ENCODE measurements around the gene ZNF30.
"Not testable (repeated sequence)": the region's sequence is repeated elsewhere in the genome, so short reads cannot be mapped to it uniquely, and the experiment has no call there.

ZNF30 gene

DNA sequence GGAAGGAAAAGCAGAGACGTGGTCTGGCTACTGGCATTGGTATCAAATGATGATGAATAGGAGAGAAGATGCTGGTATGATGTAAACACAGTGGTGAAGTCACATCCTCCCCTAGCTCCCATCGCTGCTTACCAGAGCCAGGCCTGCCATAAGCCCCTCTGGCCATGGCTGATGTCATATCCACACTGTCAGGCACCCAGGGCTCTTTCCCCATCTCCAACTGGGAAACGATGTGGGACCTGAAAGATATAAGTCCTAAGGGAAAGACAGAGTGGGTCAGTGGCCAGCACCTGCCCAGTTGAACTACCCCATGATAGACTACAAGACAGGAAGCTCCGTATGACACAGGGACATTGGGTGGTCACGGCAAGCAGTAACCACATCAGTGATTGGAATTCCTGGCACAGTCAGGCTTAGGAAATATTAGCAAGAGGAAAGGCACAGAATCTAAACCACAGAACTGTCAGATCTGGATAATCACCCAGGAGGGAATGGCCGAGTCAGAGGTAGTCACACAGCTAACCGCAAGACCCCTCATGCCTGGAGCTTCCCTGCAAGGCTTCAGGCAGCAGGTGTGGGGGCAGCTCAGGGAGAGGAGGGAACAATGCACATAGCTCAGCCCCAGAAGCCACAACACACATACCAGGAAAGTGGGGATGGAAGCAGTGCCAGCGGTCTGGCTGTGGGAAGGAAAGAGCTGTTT lies 33.6 kb downstream of the ZNF30 start:
- in situ Hi-C loops (cut with MboI; ENCODE audit: low sequenced_read_pairs), result no loop called here

DNA sequence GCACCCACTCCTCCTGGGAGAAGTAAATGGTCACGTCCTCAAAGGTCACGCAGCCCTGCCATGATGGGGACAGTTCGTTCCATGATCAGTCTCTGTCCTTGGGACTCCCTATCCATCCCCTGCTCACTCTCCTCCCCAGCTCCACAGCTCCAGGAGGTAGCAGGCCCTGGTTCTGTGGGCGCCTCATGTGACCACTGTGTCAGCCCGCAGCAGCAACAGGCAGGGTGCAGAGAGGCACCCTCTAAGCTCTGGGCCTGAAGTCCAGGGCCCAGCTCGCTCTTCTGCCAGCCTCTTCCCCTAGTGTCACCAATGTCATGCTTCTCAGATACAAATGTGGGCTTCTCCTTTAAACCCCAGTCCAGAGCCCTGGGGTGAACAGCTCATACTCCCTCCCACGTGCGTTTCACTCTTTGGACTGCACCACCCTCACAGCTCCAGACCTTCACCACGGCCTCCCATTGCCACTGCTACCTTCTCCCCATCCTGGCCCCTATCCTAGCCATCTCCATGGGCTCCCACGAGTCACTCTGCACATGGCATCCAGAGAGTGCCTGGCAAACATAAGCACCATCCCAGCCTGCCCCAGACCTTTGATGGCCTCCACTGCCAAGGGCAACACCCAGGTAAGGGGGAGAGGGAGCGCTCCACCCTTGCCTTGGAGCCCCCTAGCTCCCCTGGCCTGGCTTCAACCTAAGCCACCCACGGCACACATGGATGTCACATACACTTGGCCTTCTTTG lies 34.4 kb downstream of the ZNF30 start:
- in situ Hi-C loops (cut with MboI; ENCODE audit: low sequenced_read_pairs), result no loop called here

DNA sequence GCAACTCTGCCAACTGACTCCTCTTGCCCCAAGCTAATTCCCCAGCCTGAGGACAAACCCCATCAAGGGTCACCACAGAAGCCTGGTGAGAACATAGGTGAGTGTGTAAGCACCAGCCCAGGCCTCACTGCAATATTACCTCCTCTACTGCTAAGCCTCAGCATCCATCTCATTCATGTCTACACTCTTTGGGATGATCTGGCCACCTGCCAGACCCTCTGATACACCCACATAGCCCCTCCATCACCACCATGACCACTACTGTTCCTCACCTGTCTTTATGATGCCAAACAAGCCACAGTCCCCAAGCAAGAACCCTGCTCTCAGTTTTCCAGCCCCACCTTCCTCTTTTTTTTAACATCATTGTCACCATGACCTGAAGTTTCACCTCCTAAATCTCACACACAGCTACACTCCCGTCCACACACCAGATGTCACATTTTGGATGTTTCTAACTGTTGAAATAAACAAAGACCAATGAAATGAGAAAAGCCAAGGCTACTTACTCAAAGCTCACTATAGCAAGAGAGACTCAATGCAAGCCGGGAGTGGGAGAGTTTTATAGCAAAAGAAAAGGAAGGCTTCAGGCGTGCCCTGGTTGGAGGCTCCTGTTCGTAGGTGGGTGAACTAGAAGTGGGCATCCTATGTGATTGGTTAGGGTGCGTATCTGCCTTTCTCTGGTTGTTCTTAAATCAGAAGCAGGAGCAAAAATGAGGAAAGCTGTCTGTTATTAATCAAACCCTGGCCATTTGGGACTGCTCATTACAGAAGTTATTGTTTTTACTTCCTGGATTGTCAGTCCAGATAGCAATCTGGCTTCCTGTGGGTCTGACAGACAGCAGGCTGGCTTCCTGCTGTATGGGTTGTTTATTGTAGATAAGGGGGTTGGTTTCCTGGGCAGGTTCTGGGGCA lies 35.3 kb downstream of the ZNF30 start:
- in situ Hi-C loops (cut with MboI; ENCODE audit: low sequenced_read_pairs), result no loop called here

DNA sequence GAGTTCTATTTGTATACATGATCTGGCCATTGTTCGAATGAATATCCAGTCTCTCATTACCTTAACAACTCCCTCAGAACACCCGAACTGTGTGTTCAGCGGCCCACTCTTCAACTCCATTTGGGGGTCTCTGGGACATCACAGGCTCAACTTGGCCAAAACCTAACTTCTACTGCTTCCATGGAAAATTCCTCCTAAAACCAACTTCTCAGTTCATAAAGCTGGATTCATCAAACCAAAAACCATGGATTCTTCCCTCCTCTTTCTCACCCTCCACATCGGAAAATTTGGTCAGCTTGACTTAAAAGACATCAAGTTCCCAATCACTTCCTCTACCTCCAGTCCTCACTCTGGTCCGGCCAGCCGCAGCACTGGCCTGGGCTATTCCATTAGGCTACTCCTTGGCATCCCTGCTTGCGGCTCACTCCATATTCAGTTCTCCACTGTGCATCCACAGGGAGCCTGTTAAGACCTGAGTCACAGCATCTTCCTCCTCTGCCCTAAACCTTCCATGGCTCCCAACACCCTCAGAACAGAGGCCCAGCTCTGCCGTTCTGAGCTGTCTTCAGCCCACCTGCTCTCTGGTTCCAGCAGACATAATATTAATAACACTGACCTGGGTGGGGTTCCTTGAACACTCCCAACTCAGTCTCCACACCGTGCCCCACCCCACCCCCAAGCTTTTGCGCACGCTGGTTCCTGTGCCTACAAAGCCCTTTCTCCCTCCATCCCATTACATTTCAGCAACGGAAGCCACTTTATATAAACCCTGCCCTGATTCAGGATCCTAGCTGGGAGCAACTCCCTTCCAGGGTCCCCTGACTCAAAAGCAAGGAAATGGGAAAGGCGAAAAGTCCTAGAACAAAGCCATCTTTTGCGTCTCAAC lies 36.2 kb downstream of the ZNF30 start:
- in situ Hi-C loops (cut with MboI; ENCODE audit: low sequenced_read_pairs), result no loop called here

DNA sequence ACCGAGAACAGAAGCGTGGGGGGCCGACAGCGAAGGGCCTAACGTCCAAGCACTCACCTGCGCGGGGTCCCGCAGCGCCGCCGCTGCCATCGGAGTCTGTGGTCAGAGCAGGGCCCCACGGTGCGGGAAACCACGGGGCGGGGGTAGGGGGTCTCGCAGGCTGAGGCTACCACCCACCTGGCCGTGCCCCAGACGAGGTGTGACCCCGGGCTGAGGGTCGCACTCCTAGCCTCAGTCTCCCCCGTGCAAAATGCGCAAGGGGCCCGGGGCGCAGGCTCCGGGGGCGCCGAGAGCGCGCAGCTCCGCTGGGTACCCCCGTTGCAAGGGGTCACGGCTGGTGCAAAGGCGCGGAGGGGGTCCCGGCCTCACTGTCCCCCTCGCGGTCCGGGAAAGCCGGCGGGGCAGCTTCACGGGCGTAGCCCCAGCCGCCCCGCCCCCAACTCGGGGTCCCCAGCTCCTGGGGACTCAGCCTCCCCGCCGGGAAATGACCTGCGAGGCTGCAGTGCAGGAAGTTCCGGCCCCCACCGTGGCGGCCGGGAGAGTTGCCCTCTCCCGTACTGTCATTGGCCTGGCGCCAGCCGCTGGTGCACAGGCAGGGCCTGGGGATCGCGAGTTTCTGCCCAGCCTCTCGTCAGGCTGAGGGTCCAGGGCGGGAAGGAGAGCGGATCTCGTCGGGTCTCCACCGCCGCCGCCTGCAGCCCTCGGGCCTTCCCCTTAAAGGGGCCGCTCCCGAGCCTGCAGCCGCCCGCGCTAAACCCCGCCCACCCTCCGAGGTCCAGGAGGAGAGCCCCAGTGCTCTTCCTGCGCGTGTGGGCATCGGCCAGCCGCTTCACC lies 37.1 kb downstream of the ZNF30 start, which contains the start of gene ZNF792:
ZNF792 (minus strand) TSS at position 657 of the 834 bp plus-strand sequence; CDS start at position 90, 567 bp downstream.
- in situ Hi-C loops (cut with MboI; ENCODE audit: low sequenced_read_pairs), result no loop called here

DNA sequence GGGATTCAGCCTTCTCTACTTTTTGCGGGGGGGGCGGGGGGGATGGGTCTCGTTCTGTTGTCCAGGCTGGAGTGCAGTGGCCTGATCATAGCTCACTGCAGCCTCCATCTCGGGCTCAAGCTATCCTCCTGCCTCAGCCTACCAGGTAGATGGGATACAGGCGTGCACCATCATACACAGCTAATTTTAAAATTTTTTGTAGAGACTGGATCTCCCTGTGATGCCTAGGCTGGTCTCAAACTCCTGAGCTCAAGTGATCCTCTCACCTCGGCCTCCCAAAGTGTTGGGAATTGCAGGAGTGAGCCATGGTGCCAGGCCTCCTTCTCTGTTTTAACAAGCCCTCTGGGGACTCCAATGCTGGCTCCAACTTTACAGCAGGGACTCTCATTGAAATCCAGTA lies 37.9 kb downstream of the ZNF30 start:
- in situ Hi-C loops (cut with MboI; ENCODE audit: low sequenced_read_pairs), result no loop called here

DNA sequence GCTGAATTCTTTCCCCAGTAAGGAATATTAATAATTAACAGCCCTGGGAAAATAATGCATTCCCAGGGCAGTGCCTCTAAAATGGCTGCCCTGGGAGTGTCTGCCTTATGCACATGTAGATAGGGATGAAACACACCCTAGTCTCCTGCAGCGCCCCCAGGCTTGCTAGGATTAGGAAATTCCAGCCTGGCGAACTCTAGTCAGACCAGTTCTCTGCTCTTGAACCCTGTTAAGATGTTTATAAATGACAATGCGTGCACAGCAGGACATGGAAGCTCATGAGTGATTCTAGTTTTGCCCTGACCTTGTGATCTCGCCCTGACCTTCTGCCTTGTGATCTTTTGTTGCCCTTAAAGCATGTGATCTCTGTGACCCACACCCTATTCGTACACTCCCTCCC lies 38.8 kb downstream of the ZNF30 start:
- in situ Hi-C loops (cut with MboI; ENCODE audit: low sequenced_read_pairs), result not testable (repeated sequence)

DNA sequence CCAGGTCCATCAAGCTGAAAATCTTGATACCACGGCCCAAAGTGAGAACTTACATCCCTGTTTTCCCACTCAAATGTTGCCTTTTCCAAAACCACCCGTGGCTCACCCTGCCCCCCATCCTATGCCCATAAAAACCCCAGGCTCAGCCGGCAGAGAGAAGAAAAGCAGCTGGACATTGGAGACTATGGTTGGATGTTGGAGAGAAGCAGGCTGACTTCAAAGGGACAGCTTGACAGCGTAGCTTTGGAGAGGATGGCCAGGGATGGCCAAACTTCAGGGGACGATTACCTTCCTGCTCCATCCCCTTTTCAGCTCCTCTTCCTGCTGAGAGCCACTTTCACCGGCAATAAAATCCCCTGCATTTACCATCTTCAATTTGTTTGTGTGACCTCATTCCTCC lies 40.8 kb downstream of the ZNF30 start:
- in situ Hi-C loops (cut with MboI; ENCODE audit: low sequenced_read_pairs), result no loop called here

DNA sequence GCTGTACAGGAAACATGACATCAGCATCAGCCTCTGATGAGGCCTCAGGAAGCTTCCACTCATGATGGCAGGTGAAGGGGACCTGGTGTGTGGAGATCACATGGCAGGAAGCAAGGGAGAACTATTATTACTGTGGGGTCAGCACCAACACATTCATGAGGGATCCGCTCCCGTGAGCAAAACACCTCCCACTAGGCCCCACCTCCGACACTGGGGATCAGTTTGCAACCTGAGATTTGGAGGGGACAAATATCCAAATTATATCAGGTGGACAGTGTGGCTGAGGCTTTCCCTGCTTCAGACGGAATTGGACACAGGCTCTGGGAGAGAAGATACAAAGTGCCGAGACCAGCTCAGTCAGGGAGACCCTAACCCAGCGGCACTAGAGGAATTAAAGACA lies 43.0 kb downstream of the ZNF30 start:
- in situ Hi-C loops (cut with MboI; ENCODE audit: low sequenced_read_pairs), result no loop called here

DNA sequence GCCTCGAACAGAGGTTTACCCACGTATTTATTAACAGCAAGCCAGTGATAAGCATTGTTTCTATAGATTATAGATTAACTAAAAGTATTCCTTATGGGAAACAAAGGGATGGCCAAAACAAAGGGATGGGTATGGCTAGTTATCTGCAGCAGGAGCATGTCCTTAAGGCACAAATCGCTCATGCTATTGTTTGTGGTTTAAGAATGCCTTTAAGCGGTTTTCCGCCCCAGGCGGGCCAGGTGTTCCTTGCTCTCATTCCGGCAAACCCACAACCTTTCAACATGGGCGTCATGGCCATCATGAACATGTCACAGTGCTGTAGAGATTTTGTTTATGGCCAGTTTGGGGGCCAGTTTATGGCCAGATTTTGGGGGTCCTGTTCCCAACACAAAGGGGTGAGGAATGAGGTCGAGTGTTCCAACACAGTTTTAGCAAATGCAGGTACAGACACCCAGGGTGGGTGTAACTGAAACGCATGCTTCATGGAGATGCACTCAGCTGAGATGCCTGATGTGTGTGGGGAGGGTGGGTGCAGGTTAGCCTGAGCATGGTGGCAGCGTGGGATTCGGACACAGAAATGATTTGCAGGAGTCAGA lies 43.6 kb downstream of the ZNF30 start:
- in situ Hi-C loops (cut with MboI; ENCODE audit: low sequenced_read_pairs), result not testable (repeated sequence)

DNA sequence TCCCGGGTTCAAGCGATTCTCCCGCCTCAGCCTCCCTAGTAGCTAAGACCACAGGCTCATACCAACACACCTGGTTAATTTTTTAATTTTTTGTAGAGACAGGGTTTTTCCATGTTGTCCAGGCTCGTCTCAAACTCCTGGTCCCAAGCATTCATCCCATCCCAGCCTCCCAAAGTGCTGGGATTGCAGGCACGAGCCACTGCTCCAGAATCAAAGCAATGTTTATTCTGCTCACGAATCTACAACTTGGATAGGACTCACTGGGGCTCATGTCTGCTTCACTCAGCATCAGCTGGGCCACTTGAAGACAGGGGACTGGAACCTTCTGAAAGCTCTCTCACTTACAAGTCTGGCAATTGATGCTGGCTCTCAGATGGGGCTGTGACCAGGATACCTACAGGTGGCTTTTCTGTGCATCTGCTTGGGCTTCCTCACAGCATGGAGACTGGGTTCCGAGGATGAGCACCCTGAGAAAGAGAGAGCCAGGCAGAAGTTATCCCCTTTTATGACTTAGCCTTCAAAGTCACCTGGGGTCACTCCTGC lies 45.5 kb downstream of the ZNF30 start:
- in situ Hi-C loops (cut with MboI; ENCODE audit: low sequenced_read_pairs), result no loop called here

DNA sequence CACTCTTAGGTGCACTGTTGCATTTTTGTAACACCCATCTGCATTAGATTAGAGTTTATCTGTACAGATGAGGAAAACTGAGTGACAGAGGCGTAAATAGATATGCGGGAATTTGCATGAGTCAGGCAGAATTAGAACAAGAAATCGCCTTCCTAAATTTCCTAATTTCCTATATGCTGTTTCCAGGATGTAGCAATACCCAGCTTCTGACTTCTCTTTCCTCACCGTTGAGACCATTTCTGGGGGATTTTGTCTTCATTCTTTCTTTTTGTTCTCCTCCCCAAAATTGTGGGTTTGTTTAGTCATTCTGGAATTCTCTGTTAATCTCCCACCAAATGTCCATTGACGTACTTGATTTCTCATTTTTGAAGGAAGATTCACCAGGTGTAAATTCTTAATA lies 47.9 kb downstream of the ZNF30 start:
- in situ Hi-C loops (cut with MboI; ENCODE audit: low sequenced_read_pairs), result no loop called here

DNA sequence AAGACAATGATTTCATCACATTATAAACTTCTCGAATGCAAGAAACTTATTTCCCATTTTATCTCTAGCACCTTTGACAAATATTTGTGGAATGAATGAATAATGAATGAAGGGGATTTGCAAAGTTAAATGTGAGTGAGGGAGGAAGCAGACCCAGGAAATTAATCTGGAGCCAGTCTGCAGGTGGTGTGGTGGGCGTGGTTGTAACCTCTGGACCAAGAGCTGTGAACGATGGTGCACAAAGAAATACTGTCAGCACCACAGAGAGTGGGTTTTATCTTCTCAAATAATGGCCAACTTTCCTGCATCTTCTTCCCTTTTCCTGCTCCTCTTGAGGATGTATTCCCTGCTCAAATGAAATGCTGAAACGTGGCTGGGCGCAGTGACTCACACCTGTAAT lies 48.4 kb downstream of the ZNF30 start:
- in situ Hi-C loops (cut with MboI; ENCODE audit: low sequenced_read_pairs), result no loop called here

DNA sequence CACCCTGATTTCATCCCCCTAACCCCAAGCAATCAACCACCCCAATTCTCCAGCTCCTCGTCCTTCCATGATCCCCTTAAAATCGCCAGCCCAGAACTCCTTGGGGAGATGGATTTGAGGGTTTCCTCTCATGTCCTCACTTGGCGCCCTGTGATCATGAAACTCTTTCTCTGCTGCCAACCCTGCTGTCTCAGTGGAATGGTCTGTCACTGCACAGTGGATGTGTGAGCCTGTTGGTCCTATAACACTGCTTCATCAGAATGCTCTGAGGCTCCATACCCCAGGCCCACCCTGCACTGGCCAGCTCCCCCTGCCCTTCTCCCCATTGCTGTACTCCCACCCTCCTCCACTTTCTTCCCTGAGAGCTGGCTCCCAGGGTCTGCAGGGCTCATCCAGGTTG lies 49.9 kb downstream of the ZNF30 start:
- in situ Hi-C loops (cut with MboI; ENCODE audit: low sequenced_read_pairs), result no loop called here

DNA sequence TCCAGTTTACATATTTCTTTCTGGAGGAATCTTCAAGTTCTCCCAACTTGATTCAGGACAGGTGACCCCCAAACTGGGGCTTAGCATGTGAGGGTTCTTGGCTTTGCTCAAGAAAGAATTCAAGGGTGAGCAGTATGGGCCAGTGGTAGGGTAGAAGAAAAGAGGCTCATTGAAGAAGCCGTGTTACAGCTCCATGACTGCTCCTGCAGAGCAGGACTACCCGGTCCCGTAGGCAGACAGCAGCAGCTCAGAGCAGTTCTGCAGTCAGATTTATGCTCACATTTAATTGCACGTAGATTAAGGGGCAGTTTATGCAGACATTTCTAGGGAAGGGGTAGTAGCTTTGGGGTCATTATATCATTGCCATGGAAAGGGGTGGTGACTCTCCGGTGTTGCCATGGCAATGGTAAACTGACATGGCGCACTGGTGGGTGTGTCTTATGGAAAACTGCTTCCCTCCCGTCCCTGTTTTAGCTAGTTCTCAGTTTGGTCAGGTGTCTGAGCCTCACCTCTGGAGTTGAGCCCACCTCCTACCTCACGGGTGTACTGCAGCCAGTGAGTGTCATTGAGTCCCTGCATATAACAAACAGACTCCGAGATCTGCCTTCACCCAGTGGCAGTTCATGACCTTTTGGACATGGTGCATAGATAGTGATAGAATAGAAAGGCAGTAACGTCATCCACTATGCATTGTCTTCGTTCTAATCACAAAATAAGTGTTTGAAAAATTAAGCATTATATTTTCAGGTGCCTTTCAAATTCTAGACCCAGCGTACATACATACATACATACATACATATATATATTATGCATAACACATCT lies 53.3 kb downstream of the ZNF30 start:
- in situ Hi-C loops (cut with MboI; ENCODE audit: low sequenced_read_pairs), result no loop called here

DNA sequence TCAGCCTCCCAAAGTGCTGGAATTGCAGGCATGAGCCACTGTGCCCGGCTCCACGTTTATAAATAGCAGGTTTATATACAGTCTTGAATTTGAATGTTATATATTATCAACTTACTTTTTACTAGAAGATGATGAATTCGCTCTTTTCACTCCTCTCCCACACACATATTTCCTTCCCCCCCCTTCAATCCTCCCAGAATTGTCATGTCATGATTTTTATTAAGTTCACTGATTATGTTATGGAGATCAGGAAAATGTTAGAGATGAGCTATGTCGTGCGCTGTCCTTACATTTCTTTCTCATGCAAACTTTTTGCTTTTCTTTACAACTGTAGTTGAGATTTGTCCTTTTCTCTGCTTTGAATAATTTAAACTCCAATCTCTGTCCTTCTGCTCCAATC lies 55.6 kb downstream of the ZNF30 start:
- in situ Hi-C loops (cut with MboI; ENCODE audit: low sequenced_read_pairs), result no loop called here

DNA sequence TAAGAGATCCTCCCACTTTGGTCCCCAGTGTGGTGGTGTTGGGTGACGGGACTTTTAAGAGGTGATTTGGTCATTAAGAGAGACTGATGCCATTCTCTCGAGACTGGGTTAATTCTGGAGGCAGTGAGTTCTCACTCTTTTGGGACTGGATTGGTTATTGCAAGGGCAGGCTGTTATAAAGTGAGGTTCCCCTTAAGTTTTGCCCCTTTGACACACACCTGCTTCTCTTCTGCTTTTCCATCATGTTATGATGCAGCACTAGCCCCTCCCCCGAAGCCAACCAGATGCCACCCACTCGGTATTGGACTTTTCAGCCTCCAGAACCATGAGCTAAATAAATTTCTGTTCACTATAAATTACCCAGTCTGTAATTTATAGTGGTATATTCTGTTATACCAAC lies 57.1 kb downstream of the ZNF30 start:
- in situ Hi-C loops (cut with MboI; ENCODE audit: low sequenced_read_pairs), result no loop called here

DNA sequence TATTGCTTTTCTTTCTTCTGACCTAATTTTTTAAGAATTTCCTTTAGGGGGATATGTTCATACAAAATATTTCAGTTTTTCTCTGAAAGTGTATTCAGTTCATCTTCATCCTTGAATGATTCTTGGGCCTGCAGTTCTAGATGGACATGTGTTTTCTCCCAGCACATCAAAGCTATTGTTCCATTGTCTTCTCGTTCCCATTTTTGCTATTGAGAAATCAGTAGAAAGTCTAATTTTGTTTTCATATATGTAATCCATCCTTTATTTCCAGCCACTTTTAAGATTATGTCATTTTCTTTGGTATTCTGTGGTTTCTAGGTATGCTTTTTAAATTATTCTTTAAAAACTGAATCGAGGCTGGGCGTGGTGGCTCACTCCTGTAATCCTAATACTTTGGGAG lies 57.6 kb downstream of the ZNF30 start:
- in situ Hi-C loops (cut with MboI; ENCODE audit: low sequenced_read_pairs), result no loop called here

Data from HL-60/S4 treated with phorbol 12-myristate 13-acetate at 8.2 ng/mL for 4 days and 3 days (cell line).